ENCODE results near the gene AKR7A2.

Gene AKR7A2

GRCh38 chr1:19315378-19316198, 3.6 kb upstream of the AKR7A2 start:
- in situ Hi-C loops (cut with HindIII; ENCODE audit: low sequenced_read_pairs) = no loop called here
- no peak for DNase-seq (ENCODE audit: low read depth)
- TF ChIP-seq CTCF (IDR thresholded peaks at IDR 0.05; ENCODE audit: low read depth, low read length, missing control alignments) = no peak
- no peak overlapping the region for H3K4me3 ChIP-seq (ENCODE audit: low read depth, low read length)

- in situ Hi-C loops (cut with HindIII; ENCODE audit: low sequenced_read_pairs) = no loop called here
- DNase-seq (ENCODE audit: low read depth) = no peak
- no peak for TF ChIP-seq CTCF (IDR thresholded peaks at IDR 0.05; ENCODE audit: low read depth, low read length, missing control alignments)
- no peak overlapping the region for H3K4me3 ChIP-seq (ENCODE audit: low read depth, low read length)
Observed at GRCh38 chr1:19313961-19314882, 2.3 kb upstream of the AKR7A2 start.

GRCh38 chr1:19313636-19313959, 1.7 kb upstream of the AKR7A2 start:
- TF ChIP-seq CTCF (IDR thresholded peaks at IDR 0.05; ENCODE audit: low read depth, low read length, missing control alignments) = no peak
- no peak for DNase-seq (ENCODE audit: low read depth)
- in situ Hi-C loops (cut with HindIII; ENCODE audit: low sequenced_read_pairs) = no loop called here

GRCh38 chr1:19312782-19313635, 1.1 kb upstream of the AKR7A2 start:
- TF ChIP-seq CTCF (IDR thresholded peaks at IDR 0.05; ENCODE audit: low read depth, low read length, missing control alignments) = no peak
- peak overlapping the region; percentile 77 for H3K4me3 ChIP-seq (ENCODE audit: low read depth, low read length)
- in situ Hi-C loops (cut with HindIII; ENCODE audit: low sequenced_read_pairs) = no loop called here
- DNase-seq (ENCODE audit: low read depth) = no peak

More at GRCh38 chr1:19313636-19313959, 1.7 kb upstream of the AKR7A2 start:
- H3K4me3 ChIP-seq (ENCODE audit: low read depth, low read length) = no peak overlapping the region

- no peak for TF ChIP-seq CTCF (IDR thresholded peaks at IDR 0.05; ENCODE audit: low read depth, low read length, missing control alignments)
- no peak for DNase-seq (ENCODE audit: low read depth)
- peak overlapping the region; percentile 77 for H3K4me3 ChIP-seq (ENCODE audit: low read depth, low read length)
- in situ Hi-C loops (cut with HindIII; ENCODE audit: low sequenced_read_pairs) = no loop called here
Observed at GRCh38 chr1:19311503-19311930, 427 bp downstream of the AKR7A2 start.
